Gastroesophageal sphincter (tissue), 4 donors: ENCODE measurements around the gene LZTS2. TPM values are rescaled to one million over a fixed set of nuclear protein-coding genes. Genes with fewer than 3 reads are reported as not detected.
A peak's percentile ranks its signal among the peaks of the same experiment; 100 is the strongest.

ENCODE experiments used
- ATAC-seq: fragments of 150-250 bp; one replicate; pipeline ENCODE4 v1.9.1; 2016; ENCODE audit warnings: mild to moderate bottlenecking, moderate library complexity
- H3K27ac ChIP-seq, 4 donors: fragments of 200-600 bp; sonication (generic) in 3 of 4; 1 replicate in 3 of 4; 2 replicates in 1 of 4; pipeline ENCODE4 v1.5.1; 2016 to 2019
- H3K27me3 ChIP-seq: fragments of 200-600 bp; sonication (generic); one replicate; pipeline ENCODE4 v1.5.1; 2019
- H3K36me3 ChIP-seq, 2 donors: fragments of 200-600 bp; sonication (generic); one replicate each; pipeline ENCODE4 v1.5.1; 2019; ENCODE audit warnings: control low read depth in 1 of 2
- H3K4me1 ChIP-seq, 3 donors: fragments of 200-600 bp; sonication (generic); 1 replicate in 2 of 3; 2 replicates in 1 of 3; pipeline ENCODE4 v1.5.1; 2016 to 2019; ENCODE audit warnings: control low read depth in 2 of 3
- H3K4me3 ChIP-seq, 2 donors: fragments of 200-600 bp; sonication (generic); one replicate each; pipeline ENCODE4 v1.5.1; 2019; ENCODE audit warnings: mild to moderate bottlenecking in 1 of 2, moderate library complexity in 1 of 2
- H3K9me3 ChIP-seq, 3 donors: fragments of 200-600 bp; sonication (generic); one replicate each; pipeline ENCODE4 v1.5.1; 2017 to 2019; ENCODE audit warnings: control low read depth in 2 of 3
- CTCF ChIP-seq, 4 experiments: fragments of 200-600 bp in 2 of 4; fragments of 450-650 bp in 2 of 4; sonication (generic) in 1 of 4; IDR thresholded peaks; one replicate each; pipeline ENCODE4 v1.5.1; 2017 to 2019; ENCODE audit warnings: antibody characterized with exemption in 4 of 4, mild to moderate bottlenecking in 2 of 4, moderate library complexity in 2 of 4
- EP300 ChIP-seq: sonication (generic); formaldehyde crosslinking; IDR thresholded peaks from one replicate; pipeline ENCODE4 v1.6.1; 2017; ENCODE audit warnings: antibody characterized with exemption, mild to moderate bottlenecking
- POLR2A ChIP-seq, 2 donors: fragments of 450-650 bp; IDR thresholded peaks; one replicate each; pipeline ENCODE4 v1.6.1; 2017; ENCODE audit warnings: antibody characterized with exemption in 2 of 2, mild to moderate bottlenecking in 2 of 2, moderate library complexity in 1 of 2
- POLR2AphosphoS5 ChIP-seq: sonication (generic); formaldehyde crosslinking; IDR thresholded peaks from one replicate; pipeline ENCODE4 v1.6.1; 2017; ENCODE audit warnings: antibody characterized with exemption
- WGBS, 2 donors: methylation state at CpG; one replicate each; pipeline ENCODE4 v1.1.5; 2018; ENCODE audit warnings: low coverage in 1 of 2; 5-methylcytosine and 5-hydroxymethylcytosine counted together
- total RNA-seq, 4 donors: library from RNA; depleted of rRNA; stranded (reverse); fragments of >200 nt; gene quantifications; one replicate each; pipeline ENCODE4 v1.1.0, GENCODE V29; 2016

Gene LZTS2
- total RNA-seq, 4 donors from 2014 or later, result 134 to 181 (median 141) TPM

GRCh38 chr10:100965820-100966219, 33.8 kb upstream of the LZTS2 start:
- WGBS, 2 donors, result 65 to 72% methylated on average over 4 to 5 of the region's 5 CpGs
- ATAC-seq, result no peak

GRCh38 chr10:100966887-100967286, 32.7 kb upstream of the LZTS2 start:
- H3K4me1 ChIP-seq, result peaks cover 0 to 21% (median 11%) of the 10 kb centered on the region in 3 donors
- 42 to 86% methylated on average over 1 to 2 of the region's 2 CpGs for WGBS, 2 donors
- TF ChIP-seq EP300 (no peak), POLR2A (IDR thresholded peaks at IDR 0.05) (no peak)
- H3K4me3 ChIP-seq, result no peak overlapping the region
- H3K9me3 ChIP-seq, result no peaks in the 10 kb centered on the region
- H3K36me3 ChIP-seq, result peaks cover 0 to 49% of the 10 kb centered on the region in 2 donors
- H3K27me3 ChIP-seq, result no peaks in the 10 kb centered on the region
- ATAC-seq, result no peak
- H3K27ac ChIP-seq, result no peak overlapping the region

More at GRCh38 chr10:100965820-100966219, 33.8 kb upstream of the LZTS2 start:
- Histone ChIP-seq H3K27ac (no peak overlapping the region), H3K4me1 (peaks cover 0 to 21% (median 11%) of the 10 kb centered on the region in 3 donors), H3K36me3 (peaks cover 0 to 58% of the 10 kb centered on the region in 2 donors), H3K27me3 (no peaks in the 10 kb centered on the region), H3K4me3 (no peak overlapping the region), H3K9me3 (no peaks in the 10 kb centered on the region)
- TF ChIP-seq POLR2AphosphoS5 (no peak), CTCF (IDR thresholded peaks at IDR 0.05) (no peak), EP300 (no peak), POLR2A (IDR thresholded peaks at IDR 0.05) (no peak)

- Histone ChIP-seq H3K27me3 (no peaks in the 10 kb centered on the region), H3K27ac (no peak overlapping the region), H3K4me1 (peaks cover 0 to 21% (median 11%) of the 10 kb centered on the region in 3 donors), H3K4me3 (no peak overlapping the region), H3K36me3 (peaks cover 0 to 44% of the 10 kb centered on the region in 2 donors), H3K9me3 (no peaks in the 10 kb centered on the region)
- no peak for ATAC-seq
- no peak for TF ChIP-seq POLR2A (IDR thresholded peaks at IDR 0.05)
- no peak for TF ChIP-seq EP300
- TF ChIP-seq CTCF (IDR thresholded peaks at IDR 0.05), result no peak
- TF ChIP-seq POLR2AphosphoS5, result no peak
- 50 to 82% methylated on average over 1 to 2 of the region's 2 CpGs for WGBS, 2 donors
Measured at GRCh38 chr10:100967332-100967731, 32.3 kb upstream of the LZTS2 start.

GRCh38 chr10:100968062-100968736, 31.4 kb upstream of the LZTS2 start:
- Histone ChIP-seq H3K4me1 (peaks cover 0 to 21% (median 11%) of the 10 kb centered on the region in 3 donors), H3K36me3 (peaks cover 0 to 36% of the 10 kb centered on the region in 2 donors), H3K9me3 (no peaks in the 10 kb centered on the region), H3K27me3 (no peaks in the 10 kb centered on the region), H3K27ac (no peak overlapping the region), H3K4me3 (no peak overlapping the region)
- no peak for ATAC-seq
- WGBS, 2 donors, result 71 to 100% methylated on average over 1 to 2 of the region's 2 CpGs
- TF ChIP-seq POLR2A (IDR thresholded peaks at IDR 0.05) (no peak), POLR2AphosphoS5 (no peak), EP300 (no peak), CTCF (IDR thresholded peaks at IDR 0.05) (no peak)

- ATAC-seq, result peak; percentile 8
- Histone ChIP-seq H3K4me1 (peaks cover 0 to 21% (median 11%) of the 10 kb centered on the region in 3 donors), H3K9me3 (no peaks in the 10 kb centered on the region), H3K27me3 (no peaks in the 10 kb centered on the region), H3K36me3 (peaks cover 0 to 29% of the 10 kb centered on the region in 2 donors), H3K27ac (peak overlapping the region in 1 of 4 donors; percentile 54), H3K4me3 (peak overlapping the region; percentile 32 to 62)
- whole genome bisulfite sequencing, 2 donors, result 20% methylated on average over 1 of the region's 9 CpGs; no CpG with 5 or more reads in 1 of the 2 donors
- no peak for TF ChIP-seq CTCF (IDR thresholded peaks at IDR 0.05)
Measured at GRCh38 chr10:100968863-100969186, 30.8 kb upstream of the LZTS2 start.
